Embryonic facial prominence (tissue), 1 donor: ENCODE measurements around the gene PTK7.
"Not testable (repeated sequence)": the region's sequence is repeated elsewhere in the genome, so short reads cannot be mapped to it uniquely, and the experiment has no call there.

Source experiments
- DNase-seq: peaks from one replicate; pipeline ENCODE4 v3.0.0-alpha.2; 2016; ENCODE audit errors: extremely low spot score

The PTK7 gene

DNA sequence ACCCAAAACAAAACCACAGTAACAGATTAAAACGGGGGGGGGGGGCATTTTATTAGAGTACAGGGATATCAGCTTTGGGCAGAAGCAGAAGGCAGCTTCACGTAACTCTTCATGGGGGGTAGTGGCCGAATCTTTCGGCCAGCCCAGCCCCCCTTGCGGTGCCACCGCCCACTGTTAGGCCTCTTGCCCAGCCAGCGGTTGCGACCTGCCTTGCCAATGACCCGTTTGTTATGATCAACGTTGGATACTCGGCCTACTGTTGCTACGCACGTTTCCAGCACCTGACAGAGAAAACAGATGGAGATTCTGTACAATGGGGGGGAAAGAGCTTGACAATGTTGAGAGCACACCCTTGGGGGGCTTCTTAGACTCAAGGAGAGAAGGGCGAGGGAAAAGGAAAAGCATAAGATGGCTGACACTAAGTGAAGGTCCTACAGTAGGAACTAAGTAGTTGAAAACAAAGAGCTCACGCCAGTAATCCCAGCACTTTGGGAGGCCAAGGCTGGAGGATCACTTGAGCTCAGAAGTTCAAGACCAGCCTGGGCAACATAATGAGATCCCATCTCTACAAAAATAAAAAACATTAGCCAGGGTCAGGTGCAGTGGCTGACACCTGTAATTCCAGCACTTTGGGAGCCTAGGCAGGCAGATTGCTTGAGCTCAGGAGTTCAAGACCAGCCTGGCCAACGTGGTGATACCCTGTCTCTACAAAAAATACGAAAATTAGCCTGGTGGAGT lies 21.7 kb upstream of the PTK7 start:
- no peak for DNase-seq

DNA sequence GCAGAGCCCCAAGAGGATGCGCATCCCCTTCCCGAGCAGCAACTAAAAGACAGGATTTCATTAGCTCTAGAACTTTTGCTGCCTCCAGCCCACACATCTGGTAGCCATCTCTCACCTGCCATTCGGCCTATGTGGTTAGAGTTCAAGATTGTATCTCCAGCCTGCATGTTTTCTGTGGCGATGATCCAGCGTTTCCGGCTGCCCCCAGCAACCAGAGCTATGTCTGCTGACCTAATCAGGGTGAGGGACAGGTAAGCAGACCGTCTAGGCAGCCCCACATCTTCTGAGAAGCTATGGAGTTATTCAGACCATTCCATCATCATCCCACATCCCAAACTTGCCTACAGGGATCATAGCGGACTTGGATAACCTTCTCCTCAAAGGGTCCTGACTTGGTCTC lies 20.1 kb upstream of the PTK7 start:
- no peak for DNase-seq

- DNase-seq, result no peak
Observed at GRCh38 chr6:43058531-43058930, 17.6 kb upstream of the PTK7 start.

DNA sequence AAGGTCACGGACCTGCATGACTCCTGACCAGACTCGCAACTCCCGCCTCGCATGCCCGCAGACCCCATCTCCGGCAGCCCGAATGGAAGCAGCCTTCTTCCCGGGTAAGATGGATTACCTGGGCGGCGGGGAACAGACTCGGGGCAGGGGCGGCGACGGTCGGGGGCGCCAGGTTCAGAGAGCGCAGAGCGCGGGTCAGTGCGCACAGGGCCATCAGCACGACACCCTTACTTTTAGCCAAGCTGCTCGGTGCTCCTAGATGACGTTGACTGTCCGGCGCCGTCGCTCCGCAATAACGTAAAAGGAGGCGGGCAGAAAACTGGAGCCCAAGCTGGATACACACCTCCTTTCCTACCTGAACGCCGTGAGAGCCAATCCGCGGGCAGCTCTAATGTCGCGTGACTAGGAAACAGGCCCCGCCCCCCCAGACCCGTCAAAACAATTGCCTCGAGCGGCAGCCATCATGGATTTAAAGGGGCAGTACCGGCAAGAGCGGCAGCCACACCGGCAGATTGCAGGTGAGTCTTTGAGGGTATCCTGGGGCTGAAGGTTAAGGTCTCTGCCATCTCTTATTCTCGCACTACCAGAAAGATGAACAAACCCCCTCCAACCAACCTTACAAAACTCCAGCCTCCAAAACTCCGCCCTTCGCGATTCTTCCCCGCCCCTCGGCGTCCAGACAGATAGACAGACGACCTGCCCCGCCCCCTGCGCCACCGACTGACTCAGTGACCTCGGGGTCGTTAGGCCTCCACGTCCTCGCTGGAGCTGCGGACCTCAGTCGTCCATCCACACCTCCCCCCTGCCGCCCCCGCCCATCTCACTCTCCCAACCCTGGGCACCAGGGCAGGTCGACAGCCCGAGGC lies 16.7 kb upstream of the PTK7 start, which contains the start of the genes KLC4 and MRPL2:
Gene KLC4 (plus strand): TSS at position 464 of the 866 bp plus-strand sequence. CDS start 1,705 bp downstream, outside the sequence.
Gene MRPL2 (minus strand): TSS at position 267 of the 866 bp plus-strand sequence. CDS start 53 bp downstream, at position 214.
- DNase-seq, result peak; percentile 98

DNA sequence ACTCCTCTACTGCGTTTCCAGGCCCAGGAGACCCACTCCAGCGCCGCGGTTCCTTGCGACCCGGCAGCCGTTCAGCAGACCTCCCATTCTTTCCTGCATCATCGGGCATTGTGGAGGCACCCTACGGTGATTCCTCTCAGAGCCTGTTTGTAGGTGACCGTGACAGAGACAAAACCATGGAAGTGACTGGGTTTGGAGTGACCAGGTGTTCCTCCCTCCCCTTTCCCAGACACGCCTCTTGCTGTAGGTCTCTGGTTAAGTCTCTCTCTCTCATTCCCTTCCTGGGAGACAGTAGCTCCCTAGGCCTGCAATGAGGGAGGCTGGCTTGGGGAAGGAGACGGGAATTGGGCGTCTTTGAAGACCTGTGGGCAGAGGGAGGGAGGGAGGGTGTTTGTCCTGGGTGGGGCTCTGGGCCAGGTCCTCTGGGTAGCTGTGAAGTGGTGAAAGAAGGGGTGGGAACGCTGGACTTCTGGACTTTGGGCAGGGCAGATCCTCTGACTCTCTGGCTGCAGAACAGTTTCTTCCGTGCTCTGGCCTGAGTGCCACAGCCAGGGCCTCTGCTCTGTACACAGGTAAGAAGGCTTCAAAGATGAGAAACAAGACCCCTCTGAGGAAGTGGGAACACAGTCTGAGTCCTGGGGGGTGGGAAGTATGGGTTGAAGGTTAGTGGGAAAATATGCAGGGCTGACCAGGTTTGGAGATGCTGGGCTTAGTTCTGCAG lies 15.9 kb upstream of the PTK7 start:
- DNase-seq, result no peak

DNA sequence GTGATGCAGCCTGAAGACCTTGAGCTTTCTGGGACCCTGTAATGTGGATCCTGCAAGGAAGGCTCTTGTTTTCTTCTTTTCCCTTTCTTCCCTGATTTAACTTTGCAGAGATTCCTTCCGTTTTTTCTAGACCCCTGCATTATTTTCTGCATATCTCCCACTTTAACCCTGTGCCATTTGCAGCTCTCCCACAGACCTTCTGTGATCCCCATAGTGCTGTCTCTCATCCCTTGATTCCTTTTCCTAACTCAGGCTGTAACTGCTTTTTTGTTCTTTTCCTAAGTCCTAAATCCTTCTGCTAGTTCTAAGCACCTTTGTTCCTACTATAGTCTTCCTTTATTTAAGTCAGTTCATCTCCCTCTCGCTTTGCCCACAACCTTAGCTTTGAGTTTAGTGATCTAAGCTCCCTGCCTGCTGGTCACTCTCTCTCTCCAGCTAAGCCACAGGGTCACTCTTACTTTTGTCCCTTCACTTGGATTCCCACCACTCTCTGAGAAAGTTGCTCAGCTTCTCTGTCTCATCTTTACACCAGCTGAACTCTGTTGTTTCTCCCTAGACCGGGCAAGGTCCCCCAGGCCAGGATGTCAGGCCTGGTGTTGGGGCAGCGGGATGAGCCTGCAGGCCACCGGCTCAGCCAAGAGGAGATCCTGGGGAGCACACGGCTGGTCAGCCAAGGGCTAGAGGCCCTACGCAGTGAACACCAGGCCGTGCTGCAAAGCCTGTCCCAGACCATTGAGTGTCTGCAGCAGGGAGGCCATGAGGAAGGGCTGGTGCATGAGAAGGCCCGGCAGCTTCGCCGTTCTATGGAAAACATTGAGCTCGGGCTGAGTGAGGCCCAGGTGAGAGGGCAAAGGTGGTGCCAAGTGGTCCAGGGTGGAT lies 15.1 kb upstream of the PTK7 start:
- no peak for DNase-seq

DNA sequence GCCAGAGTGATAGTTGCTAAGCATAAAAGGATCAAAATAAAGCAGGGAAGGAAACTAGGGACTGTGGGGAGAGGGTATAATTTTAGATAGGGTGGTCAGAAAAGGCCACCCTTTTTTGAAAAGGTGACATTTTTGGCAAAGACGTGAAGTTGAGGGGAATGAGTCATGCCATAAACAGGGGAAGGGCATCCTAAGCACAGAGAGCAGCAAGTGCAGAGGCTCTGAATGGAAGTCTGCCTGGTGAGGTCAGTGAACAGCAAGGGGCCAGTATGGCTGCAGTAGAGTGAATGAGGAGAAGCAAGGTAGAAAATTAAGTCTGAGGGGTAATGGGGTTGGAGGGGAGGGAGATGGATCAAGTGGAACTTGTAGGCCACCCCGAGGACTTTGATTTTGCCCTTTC lies 14.3 kb upstream of the PTK7 start:
- DNase-seq, result no peak

- no peak for DNase-seq
Observed at GRCh38 chr6:43062818-43063217, 13.3 kb upstream of the PTK7 start.

DNA sequence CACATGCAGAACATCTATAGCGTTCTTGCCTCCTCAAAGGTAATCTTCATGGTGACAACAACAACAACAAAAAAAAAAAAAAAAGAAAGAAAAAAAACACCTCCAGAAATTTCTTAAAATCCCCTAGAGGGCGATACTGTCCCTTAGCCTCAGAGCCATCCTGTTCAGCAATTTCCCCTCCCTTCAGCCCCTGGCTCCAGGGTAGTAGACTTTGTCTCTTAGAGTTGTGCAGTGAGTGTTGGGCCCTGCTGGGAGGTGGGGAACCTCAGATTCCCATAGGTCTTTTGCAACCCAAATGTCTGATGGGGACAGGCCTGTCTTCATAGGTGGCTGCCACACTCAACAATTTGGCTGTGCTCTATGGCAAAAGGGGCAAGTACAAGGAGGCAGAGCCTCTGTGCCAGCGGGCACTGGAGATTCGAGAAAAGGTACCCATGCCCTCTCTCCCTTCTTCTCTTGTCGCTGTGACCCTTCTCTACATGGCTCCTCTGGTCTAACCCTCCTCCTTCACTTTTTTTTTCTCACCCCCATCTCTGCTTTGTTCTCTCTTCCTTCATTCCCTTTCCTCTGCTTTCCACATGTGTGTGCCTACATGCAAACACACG lies 6.0 kb upstream of the PTK7 start:
- DNase-seq, result no peak

- no peak for DNase-seq
Observed at GRCh38 chr6:43074847-43075669, 1.1 kb upstream of the PTK7 start.

GRCh38 chr6:43076464-43077332 lies 584 bp downstream of the PTK7 start:
- no peak for DNase-seq

- no peak for DNase-seq
Observed at GRCh38 chr6:43077333-43077809, 1.3 kb downstream of the PTK7 start.

GRCh38 chr6:43077981-43078511 lies 1.9 kb downstream of the PTK7 start:
- no peak for DNase-seq

DNA sequence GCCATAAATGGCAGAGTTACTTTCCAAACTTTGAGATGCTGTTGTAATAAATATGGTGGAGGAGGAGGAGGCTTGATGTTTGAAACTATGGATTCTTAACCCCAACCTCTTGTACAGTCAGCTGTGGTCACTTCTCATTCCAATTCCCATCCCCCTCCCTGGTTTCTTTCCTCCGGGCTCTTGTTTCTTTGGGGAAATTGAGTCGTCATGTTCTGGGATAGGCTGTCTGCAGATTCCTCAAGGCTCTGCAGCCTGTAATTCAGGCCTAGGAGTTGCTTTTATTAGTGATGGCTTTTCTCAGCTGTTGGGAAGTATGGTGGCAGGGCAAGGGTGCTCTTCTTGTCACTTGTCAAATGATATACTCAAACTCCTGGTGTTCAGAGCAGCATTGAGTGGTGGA lies 2.6 kb downstream of the PTK7 start:
- DNase-seq, result no peak

DNA sequence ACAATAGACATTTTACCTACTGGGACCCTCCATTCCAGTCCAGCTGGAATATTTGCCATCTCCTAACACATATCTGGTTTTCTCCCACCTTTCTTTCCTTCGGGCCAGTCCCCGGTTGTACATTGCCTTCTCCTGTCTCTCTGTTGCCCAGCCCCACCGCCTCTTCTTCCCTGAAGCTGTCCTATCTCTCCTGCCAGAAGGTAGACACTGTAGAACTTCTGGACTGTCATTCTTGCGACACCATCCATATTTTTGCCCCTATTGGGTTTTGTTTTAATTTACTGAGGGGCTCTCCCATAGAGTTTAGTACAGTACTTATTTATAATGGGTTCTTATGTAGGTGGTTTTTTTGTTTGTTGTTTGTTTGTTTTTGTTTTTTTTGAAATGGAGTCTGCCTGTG lies 4.9 kb downstream of the PTK7 start:
- no peak for DNase-seq

DNA sequence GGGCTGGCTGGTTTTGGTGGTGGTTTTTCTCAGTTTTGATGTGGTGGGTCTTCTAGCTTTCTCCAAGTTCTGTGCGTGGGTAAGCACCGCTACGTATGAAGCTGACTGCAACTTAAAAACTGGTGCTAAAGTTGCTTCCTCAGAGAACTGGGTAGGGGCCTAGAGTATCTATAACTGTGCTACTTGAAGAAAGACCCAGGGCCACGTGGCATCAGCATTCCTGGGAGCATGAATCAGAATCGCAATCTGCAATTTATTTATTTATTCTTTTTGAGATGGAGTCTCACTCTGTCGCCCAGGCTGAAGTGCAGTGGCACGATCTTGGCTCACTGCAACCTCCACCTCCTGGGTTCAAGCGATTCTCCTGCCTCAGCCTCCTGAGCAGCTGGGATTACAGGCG lies 5.8 kb downstream of the PTK7 start:
- DNase-seq, result not testable (repeated sequence)

DNA sequence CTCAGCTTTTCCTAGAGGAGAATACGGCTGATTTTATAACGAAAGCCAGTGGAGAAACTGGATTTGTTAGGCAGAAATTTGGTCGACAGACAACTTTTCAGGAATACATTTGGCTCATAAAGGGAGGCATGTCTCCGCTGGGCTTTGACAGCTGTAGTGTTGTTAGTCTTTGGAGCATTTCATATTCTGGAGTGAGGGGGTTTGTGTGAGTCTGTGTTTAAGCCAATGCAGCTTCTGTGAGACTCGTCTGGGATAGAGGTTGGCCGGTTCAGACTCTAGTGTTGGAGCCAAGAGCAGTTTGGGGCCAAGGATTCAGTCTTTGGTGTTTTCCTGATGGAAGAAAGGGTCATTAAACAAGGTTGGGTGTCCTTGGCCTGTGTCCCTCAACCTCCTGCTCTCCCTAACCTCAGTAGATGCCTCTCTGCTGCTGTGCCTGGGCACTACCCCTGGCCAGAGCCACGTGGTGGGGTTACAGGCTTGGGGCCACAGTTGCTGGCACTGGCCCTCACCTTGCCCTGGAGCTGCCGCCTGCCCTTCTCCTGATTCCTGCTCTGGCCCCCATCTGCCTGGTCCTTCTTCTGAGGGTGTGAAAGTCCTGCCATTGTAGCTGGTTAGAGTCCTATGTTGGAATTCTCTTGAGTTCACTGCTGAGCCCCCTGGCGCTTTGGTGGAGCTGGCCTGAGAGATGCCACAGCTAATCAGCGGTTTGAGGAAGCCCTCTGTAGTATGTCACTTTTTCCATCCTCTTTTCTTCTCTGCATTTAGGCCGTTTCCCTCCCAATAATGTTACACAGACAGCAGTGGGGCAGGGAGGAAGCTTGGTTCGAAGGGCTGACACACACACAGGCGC lies 6.9 kb downstream of the PTK7 start:
- DNase-seq, result no peak
